ENCODE results near the gene USP16. TPM values are rescaled to one million over a fixed set of nuclear protein-coding genes. Genes with fewer than 3 reads are reported as not detected.

USP16 gene
- total and polyA plus RNA-seq, 2 of the 13 experiments (the other 11 are each of a cell fraction or from before 2014, with no cell fraction given) = 16.5 to 46.9 TPM

DNA sequence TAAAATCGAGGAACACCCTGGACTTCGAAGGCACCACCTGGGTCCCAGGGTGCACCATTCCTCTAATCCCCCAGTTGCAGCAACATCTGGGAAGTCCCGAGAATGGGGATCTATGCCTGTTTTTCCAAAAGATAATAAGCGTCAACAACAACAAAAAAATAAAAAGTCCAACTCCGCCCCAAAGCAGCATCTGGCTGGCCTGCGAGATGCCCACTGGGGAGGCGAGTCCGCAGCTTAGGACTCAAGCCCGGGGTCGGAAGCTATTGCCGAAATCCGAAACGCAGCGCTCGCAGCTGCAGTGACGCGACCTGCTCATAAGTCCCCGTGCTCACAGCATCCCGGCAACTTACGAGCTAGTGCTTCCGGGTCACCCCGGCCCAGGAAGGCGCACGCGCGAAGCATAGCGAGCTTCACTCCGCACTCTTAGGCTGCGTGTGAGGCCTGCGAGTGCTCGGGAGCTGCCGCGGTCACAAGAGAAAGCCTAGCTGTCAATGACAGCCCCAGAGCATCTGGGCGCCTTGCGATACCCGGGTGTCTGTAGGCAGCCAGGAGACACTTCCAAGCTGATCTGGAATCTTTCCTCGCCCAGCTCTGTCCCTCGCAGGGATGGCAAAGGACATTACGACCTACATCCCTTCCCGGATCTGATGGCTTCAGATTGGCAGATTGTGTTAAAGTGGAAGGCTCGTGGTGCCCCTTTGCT, 21.9 kb upstream of the USP16 start (continued):
- TF ChIP-seq, protein P1, sequence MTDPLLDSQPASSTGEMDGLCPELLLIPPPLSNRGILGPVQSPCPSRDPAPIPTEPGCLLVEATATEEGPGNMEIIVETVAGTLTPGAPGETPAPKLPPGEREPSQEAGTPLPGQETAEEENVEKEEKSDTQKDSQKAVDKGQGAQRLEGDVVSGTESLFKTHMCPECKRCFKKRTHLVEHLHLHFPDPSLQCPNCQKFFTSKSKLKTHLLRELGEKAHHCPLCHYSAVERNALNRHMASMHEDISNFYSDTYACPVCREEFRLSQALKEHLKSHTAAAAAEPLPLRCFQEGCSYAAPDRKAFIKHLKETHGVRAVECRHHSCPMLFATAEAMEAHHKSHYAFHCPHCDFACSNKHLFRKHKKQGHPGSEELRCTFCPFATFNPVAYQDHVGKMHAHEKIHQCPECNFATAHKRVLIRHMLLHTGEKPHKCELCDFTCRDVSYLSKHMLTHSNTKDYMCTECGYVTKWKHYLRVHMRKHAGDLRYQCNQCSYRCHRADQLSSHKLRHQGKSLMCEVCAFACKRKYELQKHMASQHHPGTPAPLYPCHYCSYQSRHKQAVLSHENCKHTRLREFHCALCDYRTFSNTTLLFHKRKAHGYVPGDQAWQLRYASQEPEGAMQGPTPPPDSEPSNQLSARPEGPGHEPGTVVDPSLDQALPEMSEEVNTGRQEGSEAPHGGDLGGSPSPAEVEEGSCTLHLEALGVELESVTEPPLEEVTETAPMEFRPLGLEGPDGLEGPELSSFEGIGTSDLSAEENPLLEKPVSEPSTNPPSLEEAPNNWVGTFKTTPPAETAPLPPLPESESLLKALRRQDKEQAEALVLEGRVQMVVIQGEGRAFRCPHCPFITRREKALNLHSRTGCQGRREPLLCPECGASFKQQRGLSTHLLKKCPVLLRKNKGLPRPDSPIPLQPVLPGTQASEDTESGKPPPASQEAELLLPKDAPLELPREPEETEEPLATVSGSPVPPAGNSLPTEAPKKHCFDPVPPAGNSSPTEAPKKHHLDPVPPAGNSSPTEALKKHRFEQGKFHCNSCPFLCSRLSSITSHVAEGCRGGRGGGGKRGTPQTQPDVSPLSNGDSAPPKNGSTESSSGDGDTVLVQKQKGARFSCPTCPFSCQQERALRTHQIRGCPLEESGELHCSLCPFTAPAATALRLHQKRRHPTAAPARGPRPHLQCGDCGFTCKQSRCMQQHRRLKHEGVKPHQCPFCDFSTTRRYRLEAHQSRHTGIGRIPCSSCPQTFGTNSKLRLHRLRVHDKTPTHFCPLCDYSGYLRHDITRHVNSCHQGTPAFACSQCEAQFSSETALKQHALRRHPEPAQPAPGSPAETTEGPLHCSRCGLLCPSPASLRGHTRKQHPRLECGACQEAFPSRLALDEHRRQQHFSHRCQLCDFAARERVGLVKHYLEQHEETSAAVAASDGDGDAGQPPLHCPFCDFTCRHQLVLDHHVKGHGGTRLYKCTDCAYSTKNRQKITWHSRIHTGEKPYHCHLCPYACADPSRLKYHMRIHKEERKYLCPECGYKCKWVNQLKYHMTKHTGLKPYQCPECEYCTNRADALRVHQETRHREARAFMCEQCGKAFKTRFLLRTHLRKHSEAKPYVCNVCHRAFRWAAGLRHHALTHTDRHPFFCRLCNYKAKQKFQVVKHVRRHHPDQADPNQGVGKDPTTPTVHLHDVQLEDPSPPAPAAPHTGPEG (CRISPR knock-in tag; IDR thresholded peaks at IDR 0.05) = peak; percentile 80; the same call in 1 of the 2 replicates
- TF ChIP-seq MZF1 (CRISPR knock-in tag; IDR thresholded peaks at IDR 0.05; ENCODE audit: borderline replicate concordance) = no peak
- TF ChIP-seq ZNF598 (CRISPR knock-in tag; IDR thresholded peaks at IDR 0.05; ENCODE audit: borderline replicate concordance) = peak; percentile 52; the same call in 1 of the 2 replicates
- TF ChIP-seq POLR2AphosphoS5 (IDR thresholded peaks at IDR 0.05; ENCODE audit: low read depth, low read length) = peak; percentile 95
- peak in 1 of 2 experiments; percentile 95; a peak in 2 of 4 replicates for TF ChIP-seq KLF16 (CRISPR knock-in tag; IDR thresholded peaks at IDR 0.05)
- no peak for TF ChIP-seq ZBTB8A (CRISPR knock-in tag; IDR thresholded peaks at IDR 0.05; ENCODE audit: borderline replicate concordance, low read depth)
- TF ChIP-seq EHMT2 (IDR thresholded peaks at IDR 0.05; ENCODE audit: borderline replicate concordance, low read depth, low read length) = no peak
- TF ChIP-seq ZNF737 (CRISPR knock-in tag; IDR thresholded peaks at IDR 0.05; ENCODE audit: borderline replicate concordance) = peak; percentile 36; the same call in 1 of the 2 replicates
- no peak for TF ChIP-seq FLYWCH1 (CRISPR knock-in tag; IDR thresholded peaks at IDR 0.05)
- peak; percentile 61; the same call in 1 of the 2 replicates for TF ChIP-seq KDM5A (IDR thresholded peaks at IDR 0.05; ENCODE audit: borderline replicate concordance, low read length)
- TF ChIP-seq ATM (IDR thresholded peaks at IDR 0.05; ENCODE audit: borderline replicate concordance) = no peak
- TF ChIP-seq TRIM24 (CRISPR knock-in tag; IDR thresholded peaks at IDR 0.05) = no peak
- TF ChIP-seq CHD4 (IDR thresholded peaks at IDR 0.05; ENCODE audit: borderline replicate concordance, low read length) = no peak
- peak; percentile 97 for TF ChIP-seq NRL (CRISPR knock-in tag; IDR thresholded peaks at IDR 0.05; ENCODE audit: borderline replicate concordance)
- no peak for TF ChIP-seq MAFG (CRISPR knock-in tag; IDR thresholded peaks at IDR 0.05)
- TF ChIP-seq, protein P2, sequence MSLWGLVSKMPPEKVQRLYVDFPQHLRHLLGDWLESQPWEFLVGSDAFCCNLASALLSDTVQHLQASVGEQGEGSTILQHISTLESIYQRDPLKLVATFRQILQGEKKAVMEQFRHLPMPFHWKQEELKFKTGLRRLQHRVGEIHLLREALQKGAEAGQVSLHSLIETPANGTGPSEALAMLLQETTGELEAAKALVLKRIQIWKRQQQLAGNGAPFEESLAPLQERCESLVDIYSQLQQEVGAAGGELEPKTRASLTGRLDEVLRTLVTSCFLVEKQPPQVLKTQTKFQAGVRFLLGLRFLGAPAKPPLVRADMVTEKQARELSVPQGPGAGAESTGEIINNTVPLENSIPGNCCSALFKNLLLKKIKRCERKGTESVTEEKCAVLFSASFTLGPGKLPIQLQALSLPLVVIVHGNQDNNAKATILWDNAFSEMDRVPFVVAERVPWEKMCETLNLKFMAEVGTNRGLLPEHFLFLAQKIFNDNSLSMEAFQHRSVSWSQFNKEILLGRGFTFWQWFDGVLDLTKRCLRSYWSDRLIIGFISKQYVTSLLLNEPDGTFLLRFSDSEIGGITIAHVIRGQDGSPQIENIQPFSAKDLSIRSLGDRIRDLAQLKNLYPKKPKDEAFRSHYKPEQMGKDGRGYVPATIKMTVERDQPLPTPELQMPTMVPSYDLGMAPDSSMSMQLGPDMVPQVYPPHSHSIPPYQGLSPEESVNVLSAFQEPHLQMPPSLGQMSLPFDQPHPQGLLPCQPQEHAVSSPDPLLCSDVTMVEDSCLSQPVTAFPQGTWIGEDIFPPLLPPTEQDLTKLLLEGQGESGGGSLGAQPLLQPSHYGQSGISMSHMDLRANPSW (CRISPR knock-in tag; IDR thresholded peaks at IDR 0.05; ENCODE audit: borderline replicate concordance) = no peak
- no peak for TF ChIP-seq SMARCC2 (IDR thresholded peaks at IDR 0.05)
- peak; percentile 96 for TF ChIP-seq RBFOX2 (IDR thresholded peaks at IDR 0.05; ENCODE audit: low read depth, low read length)
- peak; percentile 72; the same call in 1 of the 2 replicates for TF ChIP-seq ZNF558 (CRISPR knock-in tag; IDR thresholded peaks at IDR 0.05; ENCODE audit: borderline replicate concordance)

All from HepG2 (cell line).